B cell (primary cell): ENCODE data around the gene MAP3K19.

Experiments used
- CTCF ChIP-seq: fragments of 200-600 bp; IDR thresholded peaks from one replicate; pipeline ENCODE4 v1.8.0; 2022; ENCODE audit warnings: antibody characterized with exemption, mild to moderate bottlenecking
- EZH2 ChIP-seq: IDR thresholded peaks from 2 replicates; pipeline ENCODE4 v1.6.1; 2012; ENCODE audit warnings: borderline replicate concordance, low read depth, mild to moderate bottlenecking, moderate library complexity, low read length; ENCODE audit not compliant: insufficient read depth, poor library complexity, severe bottlenecking

- TF ChIP-seq CTCF (no peak), EZH2 (no peak)
Observed at GRCh38 chr2:135055182-135055786, 8.0 kb upstream of the MAP3K19 start.
